ENCODE data around the gene FKTN. TPM values are rescaled to one million over a fixed set of nuclear protein-coding genes. Genes with fewer than 3 reads are reported as not detected.

FKTN gene
- total and polyA plus RNA-seq, 9 of the 15 experiments (the other 6 are each of a cell fraction or from before 2014, with no cell fraction given) = 5.4 to 16.3 (median 10.4) TPM

GRCh38 chr9:105557804-105558610, at the start of gene FKTN (continued):
- TF ChIP-seq, protein P1, sequence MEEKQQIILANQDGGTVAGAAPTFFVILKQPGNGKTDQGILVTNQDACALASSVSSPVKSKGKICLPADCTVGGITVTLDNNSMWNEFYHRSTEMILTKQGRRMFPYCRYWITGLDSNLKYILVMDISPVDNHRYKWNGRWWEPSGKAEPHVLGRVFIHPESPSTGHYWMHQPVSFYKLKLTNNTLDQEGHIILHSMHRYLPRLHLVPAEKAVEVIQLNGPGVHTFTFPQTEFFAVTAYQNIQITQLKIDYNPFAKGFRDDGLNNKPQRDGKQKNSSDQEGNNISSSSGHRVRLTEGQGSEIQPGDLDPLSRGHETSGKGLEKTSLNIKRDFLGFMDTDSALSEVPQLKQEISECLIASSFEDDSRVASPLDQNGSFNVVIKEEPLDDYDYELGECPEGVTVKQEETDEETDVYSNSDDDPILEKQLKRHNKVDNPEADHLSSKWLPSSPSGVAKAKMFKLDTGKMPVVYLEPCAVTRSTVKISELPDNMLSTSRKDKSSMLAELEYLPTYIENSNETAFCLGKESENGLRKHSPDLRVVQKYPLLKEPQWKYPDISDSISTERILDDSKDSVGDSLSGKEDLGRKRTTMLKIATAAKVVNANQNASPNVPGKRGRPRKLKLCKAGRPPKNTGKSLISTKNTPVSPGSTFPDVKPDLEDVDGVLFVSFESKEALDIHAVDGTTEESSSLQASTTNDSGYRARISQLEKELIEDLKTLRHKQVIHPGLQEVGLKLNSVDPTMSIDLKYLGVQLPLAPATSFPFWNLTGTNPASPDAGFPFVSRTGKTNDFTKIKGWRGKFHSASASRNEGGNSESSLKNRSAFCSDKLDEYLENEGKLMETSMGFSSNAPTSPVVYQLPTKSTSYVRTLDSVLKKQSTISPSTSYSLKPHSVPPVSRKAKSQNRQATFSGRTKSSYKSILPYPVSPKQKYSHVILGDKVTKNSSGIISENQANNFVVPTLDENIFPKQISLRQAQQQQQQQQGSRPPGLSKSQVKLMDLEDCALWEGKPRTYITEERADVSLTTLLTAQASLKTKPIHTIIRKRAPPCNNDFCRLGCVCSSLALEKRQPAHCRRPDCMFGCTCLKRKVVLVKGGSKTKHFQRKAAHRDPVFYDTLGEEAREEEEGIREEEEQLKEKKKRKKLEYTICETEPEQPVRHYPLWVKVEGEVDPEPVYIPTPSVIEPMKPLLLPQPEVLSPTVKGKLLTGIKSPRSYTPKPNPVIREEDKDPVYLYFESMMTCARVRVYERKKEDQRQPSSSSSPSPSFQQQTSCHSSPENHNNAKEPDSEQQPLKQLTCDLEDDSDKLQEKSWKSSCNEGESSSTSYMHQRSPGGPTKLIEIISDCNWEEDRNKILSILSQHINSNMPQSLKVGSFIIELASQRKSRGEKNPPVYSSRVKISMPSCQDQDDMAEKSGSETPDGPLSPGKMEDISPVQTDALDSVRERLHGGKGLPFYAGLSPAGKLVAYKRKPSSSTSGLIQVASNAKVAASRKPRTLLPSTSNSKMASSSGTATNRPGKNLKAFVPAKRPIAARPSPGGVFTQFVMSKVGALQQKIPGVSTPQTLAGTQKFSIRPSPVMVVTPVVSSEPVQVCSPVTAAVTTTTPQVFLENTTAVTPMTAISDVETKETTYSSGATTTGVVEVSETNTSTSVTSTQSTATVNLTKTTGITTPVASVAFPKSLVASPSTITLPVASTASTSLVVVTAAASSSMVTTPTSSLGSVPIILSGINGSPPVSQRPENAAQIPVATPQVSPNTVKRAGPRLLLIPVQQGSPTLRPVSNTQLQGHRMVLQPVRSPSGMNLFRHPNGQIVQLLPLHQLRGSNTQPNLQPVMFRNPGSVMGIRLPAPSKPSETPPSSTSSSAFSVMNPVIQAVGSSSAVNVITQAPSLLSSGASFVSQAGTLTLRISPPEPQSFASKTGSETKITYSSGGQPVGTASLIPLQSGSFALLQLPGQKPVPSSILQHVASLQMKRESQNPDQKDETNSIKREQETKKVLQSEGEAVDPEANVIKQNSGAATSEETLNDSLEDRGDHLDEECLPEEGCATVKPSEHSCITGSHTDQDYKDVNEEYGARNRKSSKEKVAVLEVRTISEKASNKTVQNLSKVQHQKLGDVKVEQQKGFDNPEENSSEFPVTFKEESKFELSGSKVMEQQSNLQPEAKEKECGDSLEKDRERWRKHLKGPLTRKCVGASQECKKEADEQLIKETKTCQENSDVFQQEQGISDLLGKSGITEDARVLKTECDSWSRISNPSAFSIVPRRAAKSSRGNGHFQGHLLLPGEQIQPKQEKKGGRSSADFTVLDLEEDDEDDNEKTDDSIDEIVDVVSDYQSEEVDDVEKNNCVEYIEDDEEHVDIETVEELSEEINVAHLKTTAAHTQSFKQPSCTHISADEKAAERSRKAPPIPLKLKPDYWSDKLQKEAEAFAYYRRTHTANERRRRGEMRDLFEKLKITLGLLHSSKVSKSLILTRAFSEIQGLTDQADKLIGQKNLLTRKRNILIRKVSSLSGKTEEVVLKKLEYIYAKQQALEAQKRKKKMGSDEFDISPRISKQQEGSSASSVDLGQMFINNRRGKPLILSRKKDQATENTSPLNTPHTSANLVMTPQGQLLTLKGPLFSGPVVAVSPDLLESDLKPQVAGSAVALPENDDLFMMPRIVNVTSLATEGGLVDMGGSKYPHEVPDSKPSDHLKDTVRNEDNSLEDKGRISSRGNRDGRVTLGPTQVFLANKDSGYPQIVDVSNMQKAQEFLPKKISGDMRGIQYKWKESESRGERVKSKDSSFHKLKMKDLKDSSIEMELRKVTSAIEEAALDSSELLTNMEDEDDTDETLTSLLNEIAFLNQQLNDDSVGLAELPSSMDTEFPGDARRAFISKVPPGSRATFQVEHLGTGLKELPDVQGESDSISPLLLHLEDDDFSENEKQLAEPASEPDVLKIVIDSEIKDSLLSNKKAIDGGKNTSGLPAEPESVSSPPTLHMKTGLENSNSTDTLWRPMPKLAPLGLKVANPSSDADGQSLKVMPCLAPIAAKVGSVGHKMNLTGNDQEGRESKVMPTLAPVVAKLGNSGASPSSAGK (IDR thresholded peaks at IDR 0.05) = peak; percentile 76
- TF ChIP-seq CC2D1A (IDR thresholded peaks at IDR 0.05) (no peak), ZNF512 (tag; IDR thresholded peaks at IDR 0.05) (no peak), SUPT5H (IDR thresholded peaks at IDR 0.05) (peak; percentile 75), TAF7 (tag; IDR thresholded peaks at IDR 0.05) (no peak), SP2 (IDR thresholded peaks at IDR 0.05; ENCODE audit: extremely low read depth, low read depth, low read length, poor library complexity, severe bottlenecking) (no peak), ZNF592 (IDR thresholded peaks at IDR 0.05) (no peak), POLR2A (conservative IDR thresholded peaks at IDR 0.05) (peak; percentile 76), NR2C1 (IDR thresholded peaks at IDR 0.05) (peak; percentile 77), NR2C1 (tag; IDR thresholded peaks at IDR 0.05) (peak; percentile 84), ZNF12 (CRISPR knock-in tag; IDR thresholded peaks at IDR 0.05) (no peak)
